GM23248 (cell line): ENCODE measurements around the gene ZBTB20.

Experiments
- EZH2 ChIP-seq: fragments of 200-600 bp; sonication (generic); IDR thresholded peaks from 2 replicates; pipeline ENCODE4 v1.6.1; 2018; ENCODE audit warnings: antibody characterized with exemption, mild to moderate bottlenecking; ENCODE audit not compliant: insufficient read depth, poor library complexity, severe bottlenecking
- EZH2phosphoT487 ChIP-seq: fragments of 200-600 bp; sonication (generic); IDR thresholded peaks from 2 replicates; pipeline ENCODE4 v1.6.1; 2018; ENCODE audit warnings: antibody characterized with exemption, moderate library complexity, mild to moderate bottlenecking, low read depth; ENCODE audit not compliant: insufficient read depth

- TF ChIP-seq EZH2: no peak
- no peak for TF ChIP-seq EZH2phosphoT487
These were observed 347.3 kb downstream of the ZBTB20 start for GRCh38 chr3:114799816-114800215.
